Adrenal gland (tissue), 12 donors: ENCODE data around the gene CDX2. TPM values are rescaled to one million over a fixed set of nuclear protein-coding genes. Genes with fewer than 3 reads are reported as not detected.

Source experiments
- DNase-seq, 7 donors: peaks; one replicate each; pipeline ENCODE4 v3.0.0-alpha.2; 2019 to 2020
- H3K27ac ChIP-seq, 5 donors: fragments of 200-600 bp; sonication (generic) in 4 of 5; 1 replicate in 3 of 5; 2 replicates in 2 of 5; pipeline versions ENCODE4 v1.5.1 to v1.8.0; 2016 to 2020; ENCODE audit warnings: mild to moderate bottlenecking in 1 of 5
- H3K27me3 ChIP-seq: fragments of 200-600 bp; 2 replicates; pipeline ENCODE4 v1.8.0; 2021
- H3K36me3 ChIP-seq, 2 donors: fragments of 200-600 bp; replicated peaks in 1 of 2; 1 replicate in 1 of 2; 2 replicates in 1 of 2; pipeline versions ENCODE4 v1.5.1 to v1.8.0; 2018 to 2022
- H3K4me1 ChIP-seq, 2 donors: fragments of 200-600 bp; replicated peaks in 1 of 2; 1 replicate in 1 of 2; 2 replicates in 1 of 2; pipeline versions ENCODE4 v1.5.1 to v1.8.0; 2018 to 2021
- H3K4me3 ChIP-seq, 4 donors: fragments of 200-600 bp; sonication (generic) in 3 of 4; one replicate each; pipeline ENCODE4 v1.5.1; 2016 to 2018
- H3K9me3 ChIP-seq, 3 donors: fragments of 200-600 bp; sonication (generic) in 1 of 3; replicated peaks in 1 of 3; 1 replicate in 2 of 3; 2 replicates in 1 of 3; pipeline versions ENCODE4 v1.5.1 to v1.8.0; 2016 to 2021
- CTCF ChIP-seq, 6 experiments: fragments of 450-650 bp in 4 of 6; fragments of 200-600 bp in 2 of 6; sonication (generic) in 1 of 6; IDR thresholded peaks; 1 replicate in 5 of 6; 2 replicates in 1 of 6; pipeline versions ENCODE4 v1.5.1 to v1.8.0; 2016 to 2021; ENCODE audit warnings: antibody characterized with exemption in 6 of 6, mild to moderate bottlenecking in 2 of 6, moderate library complexity in 1 of 6
- POLR2A ChIP-seq, 2 donors: fragments of 450-650 bp; IDR thresholded peaks; one replicate each; pipeline ENCODE4 v1.6.1; 2017; ENCODE audit warnings: antibody characterized with exemption in 2 of 2, mild to moderate bottlenecking in 2 of 2, moderate library complexity in 1 of 2
- WGBS, 4 donors: extraction: QIAGEN DNeasy Blood & Tissue Kit in 2 of 4; methylation state at CpG; one replicate each; pipeline versions ENCODE4 v1.1.5 to v1.1.7; 2013 to 2017; 5-methylcytosine and 5-hydroxymethylcytosine counted together
- intact Hi-C, 2 donors: fragments of 100-400 bp; cut with DNase I; formaldehyde crosslinking; loops; one replicate each; pipeline versions ENCODE4 v1.14.1 to v1.15.0; 2022 to 2023
- polyA plus RNA-seq, 3 donors: library from polyadenylated mRNA; stranded (reverse); fragments of 200-250 nt in 2 of 3; fragments of 350-450 nt in 1 of 3; fragmentation: Illumina TruSeq in 1 of 3; extraction: RNeasy Lipid Tissue Mini Kit (QIAGEN cat#74804) in 1 of 3; gene quantifications; one replicate each; pipeline ENCODE4 v1.2.3, GENCODE V29; 2013 to 2014
- total RNA-seq, 9 donors: library from RNA; depleted of rRNA in 4 of 9; stranded (reverse); fragments of >200 nt in 4 of 9; fragments of 120-200 nt in 1 of 9; fragmentation: NEBNext Ultra II Directional in 1 of 9; extraction: Animal tissue kit (Norgen Biotek cat#: 25700) in 1 of 9; gene quantifications; one replicate each; pipeline versions ENCODE4 v1.1.0 to v1.2.4, GENCODE V29; 2013 to 2023
- donor health status: healthy with polysubstance abuse.
- donor health status: Bipolar disorder and iron deficiency.
- donor health status: DM: yes; HTN: yes; CAD: no.
- donor health status: DM: no; HTN: no; CAD: no.
- donor health status: DM: no; HTN: no; CAD: no.
- donor health status: DM: yes; HTN: yes; CAD: no.

Gene CDX2
- total and polyA plus RNA-seq, 12 donors, result 0.08 to 0.14 TPM; not detected in 10

GRCh38 chr13:27981006-27981708, 12.0 kb upstream of the CDX2 start:
- intact Hi-C loops, result loop anchor here (5.0 to 10.0 kb wide), 5 partner anchors 146 to 996 kb away; no protein-coding TSS in a partner anchor
- no peak for TF ChIP-seq CTCF (IDR thresholded peaks at IDR 0.05)
- Histone ChIP-seq H3K27ac (no peak overlapping the region), H3K27me3 (peaks cover 72% of the 10 kb centered on the region), H3K4me1 (no peaks in the 10 kb centered on the region), H3K36me3 (no peaks in the 10 kb centered on the region), H3K4me3 (no peak overlapping the region), H3K9me3 (no peaks in the 10 kb centered on the region)
- no peak for DNase-seq
- WGBS, 4 donors, result 14 to 22% (median 19%) methylated on average over 9 to 11 of the region's 11 CpGs

DNA sequence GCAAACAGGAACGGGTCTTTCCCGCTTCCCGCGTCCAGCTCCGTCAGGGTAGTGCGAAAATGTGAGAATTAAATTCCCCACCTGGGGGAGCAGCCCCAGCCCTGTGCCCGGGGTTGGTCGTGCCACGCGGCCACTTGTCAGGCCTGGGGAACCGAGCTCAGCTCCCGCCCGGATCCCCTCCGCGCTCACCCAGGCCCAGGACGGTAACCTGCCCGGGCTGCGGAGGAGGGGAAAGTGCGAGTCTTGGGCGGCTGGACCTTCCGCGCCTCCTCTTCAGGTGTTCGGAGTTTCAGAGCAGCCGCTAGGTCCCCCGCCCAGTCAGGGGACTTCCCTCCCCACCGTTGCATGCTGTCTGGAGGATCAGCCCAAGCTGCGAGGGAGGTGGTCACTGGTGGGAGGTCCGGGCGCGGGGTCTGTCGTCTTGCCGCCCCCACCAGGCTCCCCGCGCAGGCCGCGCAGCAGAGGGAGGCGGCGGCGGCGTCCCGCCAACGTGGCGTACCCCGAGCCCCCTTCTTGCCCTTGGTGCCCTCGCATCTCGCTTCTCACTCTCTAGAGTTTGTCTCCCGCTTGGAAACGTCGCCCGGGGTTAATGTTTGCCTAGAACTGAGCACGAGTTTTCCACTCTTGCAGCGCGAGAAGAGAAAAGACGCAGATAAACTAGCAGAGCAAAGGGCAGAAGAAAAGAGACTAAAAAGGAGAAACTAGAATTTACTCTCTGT, 11.3 kb upstream of the CDX2 start:
- H3K27ac ChIP-seq, result no peak overlapping the region
- H3K9me3 ChIP-seq, result no peaks in the 10 kb centered on the region
- no peak overlapping the region for H3K4me3 ChIP-seq
- H3K4me1 ChIP-seq, result no peaks in the 10 kb centered on the region
- intact Hi-C loops, result loop anchor here (5.0 to 10.0 kb wide), 5 partner anchors 146 to 996 kb away; no protein-coding TSS in a partner anchor
- no peak for TF ChIP-seq POLR2A (IDR thresholded peaks at IDR 0.05)
- TF ChIP-seq CTCF (IDR thresholded peaks at IDR 0.05), result no peak
- WGBS, 4 donors, result 2 to 6% (median 4%) methylated on average over 40 to 54 of the region's 54 CpGs
- H3K36me3 ChIP-seq, result no peaks in the 10 kb centered on the region
- H3K27me3 ChIP-seq, result peaks cover 79% of the 10 kb centered on the region
- no peak for DNase-seq

DNA sequence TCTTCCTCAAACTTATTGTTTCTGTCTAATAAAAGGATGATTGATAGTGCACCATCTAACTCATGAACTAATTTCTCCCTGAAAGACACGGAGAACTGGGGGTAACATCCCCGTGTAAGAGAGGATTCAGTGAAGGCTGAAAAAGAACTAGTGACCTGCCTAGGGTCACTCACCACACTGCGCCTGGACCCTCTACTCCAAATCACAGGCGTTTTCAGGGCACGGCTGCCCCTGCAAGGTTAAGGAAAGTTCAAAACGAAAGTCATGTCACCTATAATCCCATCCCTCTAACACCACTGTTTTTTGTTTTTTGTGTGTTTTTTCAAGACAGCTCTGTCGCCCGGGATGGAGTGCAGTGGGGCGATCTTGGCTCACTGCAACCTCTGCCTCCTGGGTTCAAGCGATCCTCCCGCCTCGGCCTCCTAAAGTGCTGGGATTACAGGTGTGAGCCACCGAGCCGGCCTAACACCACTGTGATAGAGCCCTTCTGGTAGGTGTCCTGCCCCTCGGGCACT, 10.7 kb upstream of the CDX2 start:
- WGBS, 4 donors, result 5 to 9% (median 6%) methylated on average over 15 of the region's 15 CpGs
- peaks cover 84% of the 10 kb centered on the region for H3K27me3 ChIP-seq
- intact Hi-C loops, result loop anchor here (5.0 to 10.0 kb wide), 5 partner anchors 145 to 995 kb away; no protein-coding TSS in a partner anchor

More for the DNA sequence above, 10.7 kb upstream of the CDX2 start:
- DNase-seq, result no peak
- Histone ChIP-seq H3K27ac (no peak overlapping the region), H3K9me3 (no peaks in the 10 kb centered on the region), H3K4me1 (no peaks in the 10 kb centered on the region), H3K36me3 (no peaks in the 10 kb centered on the region), H3K4me3 (no peak overlapping the region)
- TF ChIP-seq CTCF (IDR thresholded peaks at IDR 0.05), result no peak
- TF ChIP-seq POLR2A (IDR thresholded peaks at IDR 0.05), result no peak
